ENCODE results near the gene TRIM66.
A peak's percentile ranks its signal among the peaks of the same experiment; 100 is the strongest.

Gene TRIM66

GRCh38 chr11:8566613-8567210 is 115.8 kb downstream of the TRIM66 start:
- TF ChIP-seq, protein P1, sequence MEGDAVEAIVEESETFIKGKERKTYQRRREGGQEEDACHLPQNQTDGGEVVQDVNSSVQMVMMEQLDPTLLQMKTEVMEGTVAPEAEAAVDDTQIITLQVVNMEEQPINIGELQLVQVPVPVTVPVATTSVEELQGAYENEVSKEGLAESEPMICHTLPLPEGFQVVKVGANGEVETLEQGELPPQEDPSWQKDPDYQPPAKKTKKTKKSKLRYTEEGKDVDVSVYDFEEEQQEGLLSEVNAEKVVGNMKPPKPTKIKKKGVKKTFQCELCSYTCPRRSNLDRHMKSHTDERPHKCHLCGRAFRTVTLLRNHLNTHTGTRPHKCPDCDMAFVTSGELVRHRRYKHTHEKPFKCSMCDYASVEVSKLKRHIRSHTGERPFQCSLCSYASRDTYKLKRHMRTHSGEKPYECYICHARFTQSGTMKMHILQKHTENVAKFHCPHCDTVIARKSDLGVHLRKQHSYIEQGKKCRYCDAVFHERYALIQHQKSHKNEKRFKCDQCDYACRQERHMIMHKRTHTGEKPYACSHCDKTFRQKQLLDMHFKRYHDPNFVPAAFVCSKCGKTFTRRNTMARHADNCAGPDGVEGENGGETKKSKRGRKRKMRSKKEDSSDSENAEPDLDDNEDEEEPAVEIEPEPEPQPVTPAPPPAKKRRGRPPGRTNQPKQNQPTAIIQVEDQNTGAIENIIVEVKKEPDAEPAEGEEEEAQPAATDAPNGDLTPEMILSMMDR (IDR thresholded peaks at IDR 0.05; ENCODE audit: insufficient read depth, low read length, poor library complexity, severe bottlenecking), result peak; percentile 42
- peak; percentile 42 for DNase-seq (ENCODE audit: extremely low read depth, insufficient read length)
- no peak overlapping the region for H3K4me3 ChIP-seq (replicated peaks; ENCODE audit: low read depth, low read length)
- no peaks in the 10 kb centered on the region for H3K36me3 ChIP-seq (ENCODE audit: control insufficient read depth, insufficient read depth, low read length)
- no peaks in the 10 kb centered on the region for H3K27me3 ChIP-seq (replicated peaks; ENCODE audit: control insufficient read depth, insufficient read depth, low read length)

- TF ChIP-seq, protein P1 (IDR thresholded peaks at IDR 0.05; ENCODE audit: insufficient read depth, low read length, poor library complexity, severe bottlenecking), result peak; percentile 43
- Histone ChIP-seq H3K4me3 (replicated peaks; ENCODE audit: low read depth, low read length) (no peak overlapping the region), H3K36me3 (ENCODE audit: control insufficient read depth, insufficient read depth, low read length) (no peaks in the 10 kb centered on the region), H3K27me3 (replicated peaks; ENCODE audit: control insufficient read depth, insufficient read depth, low read length) (no peaks in the 10 kb centered on the region)
- no peak for DNase-seq (ENCODE audit: extremely low read depth, insufficient read length)
These were observed 117.9 kb downstream of the TRIM66 start for GRCh38 chr11:8564526-8564925.
